ENCODE measurements around the gene PCARE. TPM values are rescaled to one million over a fixed set of nuclear protein-coding genes. Genes with fewer than 3 reads are reported as not detected.

The PCARE gene
- total RNA-seq, 1 experiment from 2014 or later = not detected

DNA sequence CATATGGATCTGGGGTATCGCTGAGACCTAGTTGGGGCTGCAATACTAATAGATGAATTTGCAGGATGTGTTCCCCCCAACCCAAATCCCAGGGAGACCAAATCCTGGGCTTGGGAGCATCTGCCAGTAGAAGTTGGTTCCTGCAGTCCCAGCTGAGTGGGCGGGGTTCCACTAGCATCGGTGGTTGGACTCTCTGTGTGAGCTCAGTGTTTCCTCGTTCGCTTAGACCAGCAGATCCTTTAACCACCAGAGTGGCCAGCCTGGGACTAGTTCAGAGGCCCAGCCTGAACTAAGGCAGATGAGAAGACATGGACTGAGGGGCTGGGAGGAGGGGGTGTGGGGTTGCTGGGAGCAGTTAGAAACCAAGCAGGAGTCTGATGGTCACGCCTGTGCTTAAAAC is 40.7 kb downstream of the PCARE start (continued):
- TF ChIP-seq ARID4B (CRISPR knock-in tag; IDR thresholded peaks at IDR 0.05; ENCODE audit: borderline replicate concordance) = no peak
- TF ChIP-seq ZNF219 (CRISPR knock-in tag; IDR thresholded peaks at IDR 0.05; ENCODE audit: borderline replicate concordance) = no peak
- no peak for TF ChIP-seq TEAD4 (CRISPR knock-in tag; IDR thresholded peaks at IDR 0.05)
- TF ChIP-seq, protein P1, sequence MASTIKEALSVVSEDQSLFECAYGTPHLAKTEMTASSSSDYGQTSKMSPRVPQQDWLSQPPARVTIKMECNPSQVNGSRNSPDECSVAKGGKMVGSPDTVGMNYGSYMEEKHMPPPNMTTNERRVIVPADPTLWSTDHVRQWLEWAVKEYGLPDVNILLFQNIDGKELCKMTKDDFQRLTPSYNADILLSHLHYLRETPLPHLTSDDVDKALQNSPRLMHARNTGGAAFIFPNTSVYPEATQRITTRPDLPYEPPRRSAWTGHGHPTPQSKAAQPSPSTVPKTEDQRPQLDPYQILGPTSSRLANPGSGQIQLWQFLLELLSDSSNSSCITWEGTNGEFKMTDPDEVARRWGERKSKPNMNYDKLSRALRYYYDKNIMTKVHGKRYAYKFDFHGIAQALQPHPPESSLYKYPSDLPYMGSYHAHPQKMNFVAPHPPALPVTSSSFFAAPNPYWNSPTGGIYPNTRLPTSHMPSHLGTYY (CRISPR knock-in tag; IDR thresholded peaks at IDR 0.05) = no peak
- TF ChIP-seq, protein P2, sequence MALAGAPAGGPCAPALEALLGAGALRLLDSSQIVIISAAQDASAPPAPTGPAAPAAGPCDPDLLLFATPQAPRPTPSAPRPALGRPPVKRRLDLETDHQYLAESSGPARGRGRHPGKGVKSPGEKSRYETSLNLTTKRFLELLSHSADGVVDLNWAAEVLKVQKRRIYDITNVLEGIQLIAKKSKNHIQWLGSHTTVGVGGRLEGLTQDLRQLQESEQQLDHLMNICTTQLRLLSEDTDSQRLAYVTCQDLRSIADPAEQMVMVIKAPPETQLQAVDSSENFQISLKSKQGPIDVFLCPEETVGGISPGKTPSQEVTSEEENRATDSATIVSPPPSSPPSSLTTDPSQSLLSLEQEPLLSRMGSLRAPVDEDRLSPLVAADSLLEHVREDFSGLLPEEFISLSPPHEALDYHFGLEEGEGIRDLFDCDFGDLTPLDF (CRISPR knock-in tag; IDR thresholded peaks at IDR 0.05) = no peak
- no peak for TF ChIP-seq FOXP1 (CRISPR knock-in tag; IDR thresholded peaks at IDR 0.05; ENCODE audit: borderline replicate concordance)
- no peak for TF ChIP-seq ZNF317 (CRISPR knock-in tag; IDR thresholded peaks at IDR 0.05; ENCODE audit: borderline replicate concordance, low read depth)
- no peak for TF ChIP-seq ZNF138 (CRISPR knock-in tag; conservative IDR thresholded peaks at IDR 0.05)

- Mint-ChIP-seq H3K4me3 (no peak overlapping the region), H3K4me1 (peaks cover 13% of the 10 kb centered on the region), H3K9me3 (peaks cover 14% of the 10 kb centered on the region), H3K36me3 (no peaks in the 10 kb centered on the region), H3K27me3 (ENCODE audit: low read depth) (no peaks in the 10 kb centered on the region), H3K27ac (no peak overlapping the region)
- ChIA-PET POLR2A (no interaction called here), CTCF (no interaction called here)
- ATAC-seq (peak; percentile 86), DNase-seq (ENCODE audit: low spot score) (no peak)
- no peak for TF ChIP-seq IRF2 (CRISPR knock-in tag; IDR thresholded peaks at IDR 0.05; ENCODE audit: borderline replicate concordance, low read depth)
- no peak for TF ChIP-seq KAT7 (CRISPR knock-in tag; IDR thresholded peaks at IDR 0.05; ENCODE audit: borderline replicate concordance)
- TF ChIP-seq TEAD1 (CRISPR knock-in tag; IDR thresholded peaks at IDR 0.05) = peak; percentile 59; the same call in 1 of the 2 replicates
- no peak for TF ChIP-seq SP1 (CRISPR knock-in tag; conservative IDR thresholded peaks at IDR 0.05)
- TF ChIP-seq CBFB (CRISPR knock-in tag; IDR thresholded peaks at IDR 0.05; ENCODE audit: low read depth) = no peak
- peak; percentile 93 for TF ChIP-seq ZNF121 (CRISPR knock-in tag; IDR thresholded peaks at IDR 0.05)
- peak; percentile 69; the same call in 1 of the 2 replicates for TF ChIP-seq GTF2I (CRISPR knock-in tag; conservative IDR thresholded peaks at IDR 0.05)
Measured at GRCh38 chr2:29033172-29033571, 41.2 kb downstream of the PCARE start.

- no peak overlapping the region for H3K27ac Mint-ChIP-seq
- no peaks in the 10 kb centered on the region for H3K36me3 Mint-ChIP-seq
- no peak for ATAC-seq
- TF ChIP-seq ZNF416 (CRISPR knock-in tag; IDR thresholded peaks at IDR 0.05) (no peak), MXD4 (CRISPR knock-in tag; IDR thresholded peaks at IDR 0.05; ENCODE audit: borderline replicate concordance) (no peak), JUN (CRISPR knock-in tag; IDR thresholded peaks at IDR 0.05) (no peak)
- ChIA-PET CTCF (no interaction called here), POLR2A (no interaction called here)
- H3K9me3 Mint-ChIP-seq = peaks cover 14% of the 10 kb centered on the region
- H3K4me3 Mint-ChIP-seq = no peak overlapping the region
- no peak for DNase-seq (ENCODE audit: low spot score)
- H3K4me1 Mint-ChIP-seq = peaks cover 13% of the 10 kb centered on the region
- no peaks in the 10 kb centered on the region for H3K27me3 Mint-ChIP-seq (ENCODE audit: low read depth)
Measured at GRCh38 chr2:29032189-29032588, 42.1 kb downstream of the PCARE start.
